ENCODE data around the gene SPATA31E1. TPM values are rescaled to one million over a fixed set of nuclear protein-coding genes. Genes with fewer than 3 reads are reported as not detected.

Gene SPATA31E1
- total and polyA plus RNA-seq, 9 of the 15 experiments (the other 6 are each of a cell fraction or from before 2014, with no cell fraction given), result not detected

DNA sequence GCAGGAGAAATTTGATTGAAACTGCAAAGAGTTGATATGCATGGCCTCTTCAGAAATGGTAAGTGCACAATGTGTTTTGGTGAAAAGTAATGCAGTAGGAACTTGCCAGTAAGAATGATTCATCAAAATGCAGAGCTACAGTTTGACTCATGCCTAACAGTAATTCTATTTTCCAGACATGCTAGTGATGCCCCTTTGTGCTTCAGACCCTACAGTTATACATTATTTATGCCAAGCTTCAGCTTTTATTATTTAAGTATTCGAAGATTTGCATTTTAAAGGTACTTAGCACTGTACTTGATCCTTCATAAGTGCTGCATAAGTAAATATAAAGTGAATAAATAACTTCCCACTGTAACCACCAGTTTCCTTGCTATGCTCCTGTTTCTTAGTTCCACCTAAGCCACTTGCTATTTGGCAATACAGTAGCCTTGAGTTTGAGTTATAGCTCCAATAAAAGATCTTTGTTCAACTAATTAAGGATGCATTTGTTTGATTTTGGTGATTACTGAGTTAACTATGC lies 3.6 kb upstream of the SPATA31E1 start (continued):
- 0 out of 2 replicates have a peak, but pooled peaks have one; percentile 22 for TF ChIP-seq ZNF592 (IDR thresholded peaks at IDR 0.05)
- TF ChIP-seq MAFK (IDR thresholded peaks at IDR 0.05; ENCODE audit: low read length), result peak; percentile 66
- peak; percentile 79 for TF ChIP-seq MAFG (tag; conservative IDR thresholded peaks at IDR 0.05)

- 32% methylated on average over 7 of the region's 8 CpGs for WGBS (ENCODE audit: insufficient coverage, low coverage, missing lambda C conversion rate)
- intact Hi-C loops (cut with micrococcal nuclease), result no loop called here
- DNase-seq (ENCODE audit: extremely low read depth in 1 of 4, low spot score in 3 of 4) (no peak), ATAC-seq (no peak), FAIRE-seq (no peak)
- no peaks in the 10 kb centered on the region for H3K9me1 ChIP-seq (ENCODE audit: control insufficient read depth, insufficient read depth, low read length)
- H3K9me3 ChIP-seq (replicated peaks; ENCODE audit: control insufficient read depth, insufficient read depth, low read depth, low read length), result no peaks in the 10 kb centered on the region
- POLR2A ChIA-PET, result no interaction called here
- peaks cover 4 to 6% of the 10 kb centered on the region in 2 experiments; a peak in 3 of 5 replicates for H3K4me1 ChIP-seq (replicated peaks in 1 of 2; ENCODE audit: control insufficient read depth in 2 of 2, insufficient read depth in 2 of 2, low read length in 2 of 2)
- no TSS peak for BruUV-seq (replicated peaks)
- H3K79me2 ChIP-seq (ENCODE audit: control insufficient read depth, insufficient read depth, low read length), result no peaks in the 10 kb centered on the region
- H4K20me1 ChIP-seq (replicated peaks; ENCODE audit: control insufficient read depth, insufficient read depth, low read length), result no peaks in the 10 kb centered on the region
- H2AFZ ChIP-seq (ENCODE audit: low read depth, low read length), result no peak overlapping the region
- no peak overlapping the region for H3K27ac ChIP-seq (ENCODE audit: extremely low read depth, low read depth, low read length)
- H3K27me3 ChIP-seq (ENCODE audit: control insufficient read depth in 2 of 2, insufficient read depth in 2 of 2, low read length in 2 of 2), result 0 out of 5 replicates have a peak, but pooled peaks cover 0 to 7% of the 10 kb centered on the region in 2 experiments
- H3K4me2 ChIP-seq (ENCODE audit: insufficient read depth, low read length), result no peak overlapping the region
- H3K4me3 ChIP-seq, result no peak overlapping the region
- CTCF ChIA-PET (ENCODE audit: low intra/inter-chr PET ratio), result no interaction called here
- no peak for TF ChIP-seq RERE (CRISPR knock-in tag; IDR thresholded peaks at IDR 0.05; ENCODE audit: borderline replicate concordance)
- in situ Hi-C loops (cut with MboI), result no loop called here
- H3K9ac ChIP-seq (ENCODE audit: insufficient read depth in 1 of 2, low read depth in 2 of 2, low read length in 2 of 2), result no peak overlapping the region
- no peaks in the 10 kb centered on the region for H3K36me3 ChIP-seq (ENCODE audit: control insufficient read depth, insufficient read depth, low read length)
Measured at GRCh38 chr9:87880116-87880515, 2.6 kb upstream of the SPATA31E1 start.

Data from K562 (cell line).